Measurements from ENCODE around the gene DENND5A.
"Not testable (repeated sequence)": the region's sequence is repeated elsewhere in the genome, so short reads cannot be mapped to it uniquely, and the experiment has no call there.

The DENND5A gene

GRCh38 chr11:9210224-9210921 is 54.8 kb downstream of the DENND5A start:
- DNase-seq = no peak

- not testable (repeated sequence) for DNase-seq
These were observed 55.5 kb downstream of the DENND5A start for GRCh38 chr11:9209604-9210003.

GRCh38 chr11:9208726-9209501 is 56.2 kb downstream of the DENND5A start:
- DNase-seq = no peak

- no peak for DNase-seq
These were observed 57.9 kb downstream of the DENND5A start for GRCh38 chr11:9207229-9207628.

- DNase-seq = no peak
These were observed 58.7 kb downstream of the DENND5A start for GRCh38 chr11:9206496-9206895.

GRCh38 chr11:9203691-9204311 is 61.3 kb downstream of the DENND5A start:
- DNase-seq = no peak

GRCh38 chr11:9201372-9202162 is 63.6 kb downstream of the DENND5A start:
- no peak for DNase-seq

- no peak for DNase-seq
These were observed 64.7 kb downstream of the DENND5A start for GRCh38 chr11:9200471-9200870.

- DNase-seq = no peak
These were observed 71.8 kb downstream of the DENND5A start for GRCh38 chr11:9193316-9193715.

- no peak for DNase-seq
These were observed 72.6 kb downstream of the DENND5A start for GRCh38 chr11:9192561-9192960.

- DNase-seq = not testable (repeated sequence)
These were observed 74.7 kb downstream of the DENND5A start for GRCh38 chr11:9190326-9191016.

- DNase-seq = not testable (repeated sequence)
These were observed 76.3 kb downstream of the DENND5A start for GRCh38 chr11:9188860-9189259.

GRCh38 chr11:9187616-9188015 is 77.5 kb downstream of the DENND5A start:
- no peak for DNase-seq

GRCh38 chr11:9184516-9184915 is 80.6 kb downstream of the DENND5A start:
- DNase-seq = no peak

GRCh38 chr11:9182180-9182871 is 82.8 kb downstream of the DENND5A start:
- no peak for DNase-seq

GRCh38 chr11:9180784-9181183 is 84.4 kb downstream of the DENND5A start:
- DNase-seq = no peak

- no peak for DNase-seq
These were observed 86.0 kb downstream of the DENND5A start for GRCh38 chr11:9179141-9179540.

- DNase-seq = no peak
These were observed 86.4 kb downstream of the DENND5A start for GRCh38 chr11:9178716-9179115.

- DNase-seq = no peak
These were observed 87.6 kb downstream of the DENND5A start for GRCh38 chr11:9177438-9178091.

- DNase-seq = no peak
These were observed 88.6 kb downstream of the DENND5A start for GRCh38 chr11:9176550-9176949.

- DNase-seq = no peak
These were observed 89.0 kb downstream of the DENND5A start for GRCh38 chr11:9176136-9176535.
